H1 (cell line): ENCODE results near the gene ARL10. TPM values are rescaled to one million over a fixed set of nuclear protein-coding genes. Genes with fewer than 3 reads are reported as not detected.

Source experiments
- CTCF ChIA-PET: fragments of 300-600 bp; sonication (Branson Sonifier 250); formaldehyde crosslinking; loops from one replicate; lab custom pipeline; 2021; ENCODE audit not compliant: partially characterized antibody; lab: Charles Lee
- POLR2A ChIA-PET: fragments of 300-600 bp; sonication (Branson Sonifier 250); formaldehyde crosslinking; loops from one replicate; lab custom pipeline; 2021; ENCODE audit warnings: inconsistent platforms; ENCODE audit not compliant: partially characterized antibody; lab: Charles Lee
- DNase-seq, 2 experiments: peaks; one replicate each; pipeline versions ENCODE4 v3.0.0 to v3.0.0-alpha.2; 2010 to 2022; ENCODE audit warnings: low spot score in 2 of 2, low read depth in 1 of 2, mixed read lengths in 1 of 2
- FAIRE-seq: peaks from 2 replicates; lab custom pipeline; 2011; peaks lifted over from hg19 to GRCh38; lab: Jason Lieb, UNC
- H2AFZ ChIP-seq: 2 replicates; pipeline ENCODE4 v1.8.1; 2012; ENCODE audit warnings: low read length, inconsistent platforms
- H2AK5ac ChIP-seq: 2 replicates; pipeline ENCODE4 v1.6.1; 2013; ENCODE audit warnings: low read depth, low read length
- H2BK120ac ChIP-seq: replicated peaks from 2 replicates; pipeline ENCODE3; 2013; ENCODE audit warnings: low read depth, low read length, inconsistent platforms
- H2BK12ac ChIP-seq: 2 replicates; pipeline ENCODE4 v1.6.1; 2013; ENCODE audit warnings: low read depth, low read length
- H2BK15ac ChIP-seq: 2 replicates; pipeline ENCODE4 v1.6.1; 2013; ENCODE audit warnings: low read length
- H2BK20ac ChIP-seq: 2 replicates; pipeline ENCODE4 v1.6.1; 2013; ENCODE audit warnings: low read length
- H2BK5ac ChIP-seq: 2 replicates; pipeline ENCODE4 v1.6.1; 2013; ENCODE audit warnings: low read depth, low read length
- H3K14ac ChIP-seq: 2 replicates; pipeline ENCODE4 v1.6.1; 2013; ENCODE audit warnings: inconsistent platforms; ENCODE audit not compliant: insufficient read length
- H3K18ac ChIP-seq: 2 replicates; pipeline ENCODE4 v1.6.1; 2013; ENCODE audit warnings: low read length; ENCODE audit errors: extremely low read depth
- H3K23ac ChIP-seq: 2 replicates; pipeline ENCODE4 v1.6.1; 2013; ENCODE audit warnings: inconsistent platforms; ENCODE audit not compliant: insufficient read length
- H3K23me2 ChIP-seq: 2 replicates; pipeline ENCODE4 v1.6.1; 2013; ENCODE audit warnings: low read depth, low read length
- H3K27ac ChIP-seq: 2 replicates; pipeline ENCODE4 v1.6.1; 2011; ENCODE audit warnings: low read depth, low read length, inconsistent platforms
- H3K27me3 ChIP-seq, 4 experiments: replicated peaks in 1 of 4; 1 replicate in 1 of 4; 2 replicates in 3 of 4; pipeline versions ENCODE4 v1.6.1 to v1.8.1; 2011 to 2013; ENCODE audit warnings: low read length in 3 of 4, mild to moderate bottlenecking in 3 of 4, inconsistent platforms in 2 of 4, mixed read lengths in 2 of 4, moderate library complexity in 1 of 4; ENCODE audit not compliant: control insufficient read depth in 3 of 4, insufficient read depth in 3 of 4; ENCODE audit errors: extremely low read depth in 1 of 4
- H3K36me3 ChIP-seq, 4 experiments: 2 replicates each; pipeline versions ENCODE4 v1.6.1 to v1.8.1; 2011 to 2013; ENCODE audit warnings: mild to moderate bottlenecking in 4 of 4, low read length in 3 of 4, moderate library complexity in 2 of 4, control low read depth in 1 of 4, inconsistent platforms in 1 of 4; ENCODE audit not compliant: insufficient read depth in 4 of 4, control insufficient read depth in 2 of 4
- H3K4ac ChIP-seq: replicated peaks from 2 replicates; pipeline ENCODE3; 2013; ENCODE audit warnings: low read length, low read depth, mixed read lengths, inconsistent platforms; ENCODE audit not compliant: insufficient read length
- H3K4me1 ChIP-seq, 4 experiments: replicated peaks in 1 of 4; 1 replicate in 1 of 4; 2 replicates in 3 of 4; pipeline versions ENCODE4 v1.6.1 to v1.8.1; 2011 to 2013; ENCODE audit warnings: low read length in 3 of 4, inconsistent platforms in 2 of 4, mixed read lengths in 1 of 4; ENCODE audit not compliant: insufficient read depth in 4 of 4, control insufficient read depth in 3 of 4
- H3K4me2 ChIP-seq, 2 experiments: 2 replicates each; pipeline versions ENCODE4 v1.6.1 to v1.8.1; 2011 to 2013; ENCODE audit warnings: low read depth in 2 of 2, low read length in 2 of 2, control low read depth in 1 of 2, inconsistent platforms in 1 of 2, mild to moderate bottlenecking in 1 of 2; ENCODE audit not compliant: insufficient read depth in 1 of 2
- H3K4me3 ChIP-seq, 4 experiments: fragments of 200-600, 300-600 bp in 1 of 4; sonication (generic), shearing (Covaris generic), sonication (Bioruptor Twin) in 1 of 4; 2 replicates each; pipeline versions ENCODE4 v1.5.1 to v1.8.1; 2011 to 2016; ENCODE audit warnings: low read length in 4 of 4, low read depth in 3 of 4, control low read depth in 2 of 4, inconsistent platforms in 2 of 4, mild to moderate bottlenecking in 2 of 4, mixed read lengths in 1 of 4, moderate library complexity in 1 of 4; ENCODE audit not compliant: insufficient read depth in 2 of 4; ENCODE audit errors: extremely low read depth in 1 of 4
- H3K56ac ChIP-seq: replicated peaks from 2 replicates; pipeline ENCODE3; 2013; ENCODE audit warnings: low read depth, mild to moderate bottlenecking, mixed read lengths, low read length, inconsistent platforms; ENCODE audit not compliant: insufficient read length
- H3K79me1 ChIP-seq: 2 replicates; pipeline ENCODE4 v1.6.1; 2013; ENCODE audit warnings: low read depth, low read length, control low read depth
- H3K79me2 ChIP-seq, 2 experiments: 2 replicates each; pipeline versions ENCODE4 v1.6.1 to v1.8.1; 2012 to 2013; ENCODE audit warnings: low read length in 2 of 2, mild to moderate bottlenecking in 2 of 2, inconsistent platforms in 1 of 2; ENCODE audit not compliant: insufficient read depth in 2 of 2, control insufficient read depth in 1 of 2
- H3K9ac ChIP-seq, 4 experiments: replicated peaks in 1 of 4; 1 replicate in 1 of 4; 2 replicates in 3 of 4; pipeline versions ENCODE4 v1.6.1 to v1.8.1; 2011 to 2013; ENCODE audit warnings: low read depth in 3 of 4, low read length in 3 of 4, control low read depth in 2 of 4, mild to moderate bottlenecking in 2 of 4, moderate library complexity in 2 of 4, inconsistent platforms in 1 of 4; ENCODE audit errors: extremely low read depth in 1 of 4
- H3K9me3 ChIP-seq, 2 experiments: 2 replicates each; pipeline versions ENCODE4 v1.6.1 to v1.8.1; 2012 to 2013; ENCODE audit warnings: mild to moderate bottlenecking in 2 of 2, moderate library complexity in 2 of 2, control low read depth in 1 of 2, inconsistent platforms in 1 of 2, low read depth in 1 of 2, low read length in 1 of 2, mixed read lengths in 1 of 2; ENCODE audit not compliant: insufficient read depth in 2 of 2
- H4K20me1 ChIP-seq, 2 experiments: replicated peaks in 1 of 2; 2 replicates each; pipeline versions ENCODE3 to v1.8.1; 2011 to 2013; ENCODE audit warnings: inconsistent platforms in 2 of 2, low read length in 2 of 2, mild to moderate bottlenecking in 1 of 2; ENCODE audit not compliant: insufficient read depth in 2 of 2, control insufficient read depth in 1 of 2
- H4K5ac ChIP-seq: 2 replicates; pipeline ENCODE4 v1.6.1; 2013; ENCODE audit warnings: low read length, low read depth, mixed read lengths, inconsistent platforms; ENCODE audit not compliant: insufficient read length
- H4K8ac ChIP-seq: 2 replicates; pipeline ENCODE4 v1.8.0; 2013; ENCODE audit warnings: mild to moderate bottlenecking, moderate library complexity, low read length, inconsistent platforms; ENCODE audit not compliant: insufficient read depth; ENCODE audit errors: extremely low read depth
- H4K91ac ChIP-seq: replicated peaks from 2 replicates; pipeline ENCODE3; 2013; ENCODE audit warnings: low read length, mixed read lengths, inconsistent platforms; ENCODE audit not compliant: insufficient read length
- E2F6 ChIP-seq: IDR thresholded peaks from 2 replicates; pipeline ENCODE4 v1.6.1; 2012; ENCODE audit warnings: inconsistent platforms
- KDM1A ChIP-seq: fragments of 200-600, 300-600 bp; sonication (generic); IDR thresholded peaks from 2 replicates; pipeline ENCODE4 v1.7.1; 2016; ENCODE audit warnings: mild to moderate bottlenecking, low read length, borderline replicate concordance
- KDM5A ChIP-seq: fragments of 200-600 bp; IDR thresholded peaks from 2 replicates; pipeline ENCODE4 v1.7.1; 2012; ENCODE audit warnings: mild to moderate bottlenecking, low read length, inconsistent platforms, mixed read lengths
- MAFK ChIP-seq: IDR thresholded peaks from 2 replicates; pipeline ENCODE4 v1.6.1; 2012; ENCODE audit warnings: low read depth, mild to moderate bottlenecking, improper control_type of control experiment, low read length
- RAD21 ChIP-seq, 2 experiments: IDR thresholded peaks in 1 of 2; conservative IDR thresholded peaks in 1 of 2; 2 replicates each; pipeline ENCODE4 v1.6.1; 2011; ENCODE audit warnings: low read depth in 2 of 2, low read length in 2 of 2, improper control_type of control experiment in 1 of 2, inconsistent platforms in 1 of 2, mild to moderate bottlenecking in 1 of 2, moderate library complexity in 1 of 2
- RFX5 ChIP-seq: IDR thresholded peaks from 2 replicates; pipeline ENCODE4 v1.6.1; 2011; ENCODE audit warnings: low read depth, low read length, improper control_type of control experiment, borderline replicate concordance
- RXRA ChIP-seq: IDR thresholded peaks from 2 replicates; pipeline ENCODE4 v1.6.1; 2011; ENCODE audit warnings: low read depth, mild to moderate bottlenecking, low read length, moderate library complexity; ENCODE audit not compliant: insufficient read depth
- SAP30 ChIP-seq: fragments of 300-600 bp; sonication (generic); IDR thresholded peaks from 2 replicates; pipeline ENCODE4 v1.7.1; 2012; ENCODE audit warnings: low read length, moderate library complexity, mild to moderate bottlenecking, inconsistent platforms; ENCODE audit not compliant: insufficient read depth, insufficient replicate concordance
- TAF7 ChIP-seq: optimal IDR thresholded peaks from 2 replicates; pipeline ENCODE3; 2011; ENCODE audit warnings: low read depth, mild to moderate bottlenecking, inconsistent platforms, low read length, moderate library complexity, borderline replicate concordance
- TCF12 ChIP-seq: IDR thresholded peaks from 2 replicates; pipeline ENCODE4 v1.6.1; 2011; ENCODE audit warnings: low read depth, mild to moderate bottlenecking, low read length
- USF2 ChIP-seq: IDR thresholded peaks from 2 replicates; pipeline ENCODE4 v1.6.1; 2011; ENCODE audit warnings: low read length, improper control_type of control experiment
- YY1 ChIP-seq: IDR thresholded peaks from 2 replicates; pipeline ENCODE4 v1.6.1; 2011; ENCODE audit warnings: low read depth, mild to moderate bottlenecking, low read length
- WGBS, 2 experiments: shearing (Covaris generic) in 1 of 2; methylation state at CpG; one replicate each; pipeline versions ENCODE4 v1.1.6 to v1.1.7; 2013 to 2015; ENCODE audit warnings: low lambda C conversion rate in 2 of 2, mixed read lengths in 2 of 2, inconsistent platforms in 1 of 2, low coverage in 1 of 2, missing lambda C conversion rate in 1 of 2; ENCODE audit not compliant: insufficient replicate concordance in 2 of 2, insufficient coverage in 1 of 2, insufficient read length in 1 of 2; ENCODE audit errors: extremely low coverage in 1 of 2, missing lambda C conversion rate in 1 of 2; 5-methylcytosine and 5-hydroxymethylcytosine counted together
- polyA plus RNA-seq, 7 experiments: library from polyadenylated mRNA; depleted of rRNA in 3 of 7; stranded (reverse) in 5 of 7; unstranded in 2 of 7; fragments of >200 nt in 5 of 7; fragments of 200-250 nt in 2 of 7; gene quantifications; 1 replicate in 5 of 7; 2 replicates in 1 of 7; 4 replicates in 1 of 7; pipeline versions ENCODE4 v1.2.1 to v1.2.3, GENCODE V29; 2011 to 2013; ENCODE audit warnings: missing spikeins in 2 of 7, mixed read lengths in 2 of 7
- total RNA-seq: library from RNA; stranded (reverse); fragmentation: NEBNext Ultra II Directional; extraction: Animal tissue kit (Norgen Biotek cat#: 25700); gene quantifications from 2 replicates; pipeline ENCODE4 v1.2.1, GENCODE V29; 2021

Gene ARL10
- total and polyA plus RNA-seq, 2 of the 8 experiments (the other 6 are each of a cell fraction or from before 2014, with no cell fraction given): 3.1 to 7.4 TPM

- Histone ChIP-seq H3K4me2 (no peak overlapping the region), H2BK120ac (no peak overlapping the region), H3K4ac (no peak overlapping the region), H3K23me2 (no peaks in the 10 kb centered on the region), H4K5ac (no peak overlapping the region), H2BK5ac (no peak overlapping the region), H3K79me2 (peaks cover 4 to 34% of the 10 kb centered on the region in 2 experiments), H3K56ac (no peak overlapping the region), H2BK20ac (no peak overlapping the region), H3K36me3 (peaks cover 30 to 90% (median 68%) of the 10 kb centered on the region in 4 experiments), H3K9ac (no peak overlapping the region), H2AK5ac (no peak overlapping the region), H2BK15ac (no peak overlapping the region), H3K79me1 (peaks cover 13% of the 10 kb centered on the region), H3K18ac (no peak overlapping the region), H3K23ac (no peak overlapping the region), H4K8ac (no peak overlapping the region), H4K20me1 (peaks cover 7 to 19% of the 10 kb centered on the region in 2 experiments), H3K27me3 (no peaks in the 10 kb centered on the region), H3K4me3 (no peak overlapping the region), H3K4me1 (no peaks in the 10 kb centered on the region), H3K14ac (no peak overlapping the region), H2AFZ (no peak overlapping the region), H3K27ac (no peak overlapping the region), H3K9me3 (no peaks in the 10 kb centered on the region), H4K91ac (no peak overlapping the region), H2BK12ac (no peak overlapping the region)
- DNase-seq: no peak
- FAIRE-seq: no peak
- POLR2A ChIA-PET: interaction anchor here (1.3 kb wide), 1 partner anchor 11 kb away, joined by 5 read pairs; the partner anchor contains the start of gene KIAA1191
- 96% methylated on average over 8 of the region's 8 CpGs; no CpG with 5 or more reads in 1 of the 2 experiments for WGBS, 2 experiments
- CTCF ChIA-PET: no interaction called here
- no peak for TF ChIP-seq KDM1A
- no peak for TF ChIP-seq USF2
- TF ChIP-seq SAP30: no peak
- TF ChIP-seq TAF7: no peak
- TF ChIP-seq TCF12: no peak
- TF ChIP-seq YY1: no peak
- no peak for TF ChIP-seq MAFK
- no peak for TF ChIP-seq E2F6
- no peak for TF ChIP-seq RAD21 (IDR thresholded peaks at IDR 0.05 in 1 of 2, conservative IDR thresholded peaks at IDR 0.05 in 1 of 2; ENCODE audit: low read depth in 2 of 2, low read length in 2 of 2)
- no peak for TF ChIP-seq KDM5A
- no peak for TF ChIP-seq RXRA
- TF ChIP-seq RFX5: no peak
Measured at GRCh38 chr5:176350416-176350815, 14.9 kb upstream of the ARL10 start.
